ACHN (cell line): Measurements from ENCODE around the gene ARID1B.

Source experiments
- DNase-seq: peaks from one replicate; pipeline ENCODE4 v3.0.0-alpha.2; 2015
- in situ Hi-C: cut with HindIII; loops from 2 replicates; pipeline ENCODE4 v1.10.0; 2017; ENCODE audit warnings: low sequenced_read_pairs, low pct_ligation_motif_present, low pct_unique_long_range_greater_than_20kb

The ARID1B gene

GRCh38 chr6:156909212-156910010 is 132.2 kb downstream of the ARID1B start:
- no peak for DNase-seq
- in situ Hi-C loops = no loop called here

- in situ Hi-C loops = no loop called here
- no peak for DNase-seq
Measured at GRCh38 chr6:156910011-156910334, 132.8 kb downstream of the ARID1B start.

DNA sequence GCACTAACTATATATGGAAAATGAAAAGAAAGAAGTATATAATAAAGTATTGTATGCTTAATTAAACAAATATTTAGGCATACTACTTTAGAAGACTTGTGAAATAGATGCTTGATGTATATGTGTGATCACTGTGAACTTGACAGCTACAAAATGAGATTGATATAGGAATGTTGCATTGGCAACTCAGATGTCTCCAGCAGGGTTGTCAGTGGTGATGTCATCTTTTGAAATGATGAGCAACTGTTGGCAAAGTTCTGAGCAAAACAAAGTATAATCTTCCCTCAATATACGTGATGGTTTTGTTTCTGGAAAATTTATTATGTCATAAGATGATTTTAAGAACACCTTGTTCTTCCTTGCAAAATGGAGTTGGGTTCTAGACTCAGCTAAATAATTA is 133.8 kb downstream of the ARID1B start:
- in situ Hi-C loops = no loop called here

GRCh38 chr6:156911581-156911980 is 134.4 kb downstream of the ARID1B start:
- in situ Hi-C loops = no loop called here
- no peak for DNase-seq

More for the DNA sequence above, 133.8 kb downstream of the ARID1B start:
- no peak for DNase-seq

GRCh38 chr6:156912431-156912830 is 135.3 kb downstream of the ARID1B start:
- DNase-seq = no peak
- in situ Hi-C loops = no loop called here

DNA sequence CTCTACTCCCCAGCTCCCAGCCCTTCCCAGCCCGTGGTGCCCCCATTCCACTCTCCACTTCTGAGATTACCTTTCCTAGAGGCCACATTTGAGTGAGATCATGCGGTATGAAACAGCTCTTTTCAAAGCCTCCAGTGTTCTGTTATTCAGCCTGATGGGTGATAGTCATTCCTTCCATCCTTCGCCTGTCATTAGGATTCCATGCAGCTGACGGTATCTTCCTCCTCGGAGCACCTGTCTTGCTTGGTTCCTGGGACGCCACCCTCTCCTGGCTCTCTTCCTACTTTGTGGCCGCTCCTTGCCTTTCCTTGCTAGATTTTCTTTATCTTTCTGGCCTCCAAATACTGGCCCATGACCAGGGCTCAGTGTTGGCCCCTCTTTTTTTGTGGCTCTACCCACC is 137.0 kb downstream of the ARID1B start:
- in situ Hi-C loops = no loop called here
- DNase-seq = no peak

DNA sequence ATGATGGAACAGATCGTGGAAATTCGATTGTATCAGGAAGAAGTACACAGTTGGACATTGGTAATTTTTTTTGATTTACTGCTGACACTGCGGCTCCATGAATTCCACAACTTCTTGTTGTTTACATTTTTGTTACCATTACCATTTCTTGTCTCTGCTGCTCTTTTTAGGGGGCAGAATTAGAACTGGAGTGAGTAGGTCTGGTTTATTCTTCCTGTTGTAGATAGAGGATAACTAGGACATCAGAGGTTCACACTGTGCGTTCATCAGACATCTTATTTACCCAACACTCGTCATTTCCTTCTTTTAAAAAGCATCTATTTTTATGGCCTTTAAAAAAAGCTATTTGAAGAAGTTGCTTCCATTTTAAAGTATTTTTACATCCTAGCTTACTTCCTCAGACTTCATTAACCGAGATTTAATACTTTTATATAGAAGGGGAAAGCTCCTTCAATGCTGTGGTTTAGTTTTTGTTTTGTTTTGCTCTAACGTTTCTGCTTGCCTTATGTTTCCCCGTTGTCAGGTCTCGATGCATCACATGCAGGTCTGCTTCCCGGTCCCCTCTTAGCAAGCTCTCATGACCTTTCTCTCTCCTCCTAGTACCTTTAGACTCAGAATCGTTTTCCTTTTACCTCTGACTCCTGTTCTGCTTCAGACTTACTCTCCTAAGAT is 139.1 kb downstream of the ARID1B start:
- in situ Hi-C loops = no loop called here
- DNase-seq = no peak

DNA sequence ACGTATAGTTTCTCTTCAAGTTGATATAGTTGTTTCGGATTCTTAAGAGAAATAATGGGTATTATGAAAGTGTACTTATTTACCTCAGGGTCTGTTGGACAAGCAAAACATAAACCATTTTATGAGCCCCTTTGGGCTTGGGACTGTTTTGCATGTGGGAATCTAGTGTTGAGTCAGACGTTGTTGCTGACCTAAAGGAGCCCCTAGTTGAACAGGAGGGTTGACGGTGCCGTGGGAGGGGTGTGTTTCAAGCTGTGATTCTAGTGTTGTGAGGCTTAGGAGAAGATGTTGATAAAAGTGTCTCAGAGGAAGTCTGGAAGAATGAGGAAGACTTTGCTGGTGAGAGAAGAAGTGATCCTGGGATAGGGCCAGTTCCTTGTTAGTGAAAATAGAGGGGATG is 140.0 kb downstream of the ARID1B start:
- no peak for DNase-seq
- in situ Hi-C loops = no loop called here

GRCh38 chr6:156918647-156919046 is 141.5 kb downstream of the ARID1B start:
- no peak for DNase-seq

GRCh38 chr6:156919370-156919769 is 142.2 kb downstream of the ARID1B start:
- no peak for DNase-seq
- in situ Hi-C loops = no loop called here

More at GRCh38 chr6:156918647-156919046, 141.5 kb downstream of the ARID1B start:
- in situ Hi-C loops = no loop called here

DNA sequence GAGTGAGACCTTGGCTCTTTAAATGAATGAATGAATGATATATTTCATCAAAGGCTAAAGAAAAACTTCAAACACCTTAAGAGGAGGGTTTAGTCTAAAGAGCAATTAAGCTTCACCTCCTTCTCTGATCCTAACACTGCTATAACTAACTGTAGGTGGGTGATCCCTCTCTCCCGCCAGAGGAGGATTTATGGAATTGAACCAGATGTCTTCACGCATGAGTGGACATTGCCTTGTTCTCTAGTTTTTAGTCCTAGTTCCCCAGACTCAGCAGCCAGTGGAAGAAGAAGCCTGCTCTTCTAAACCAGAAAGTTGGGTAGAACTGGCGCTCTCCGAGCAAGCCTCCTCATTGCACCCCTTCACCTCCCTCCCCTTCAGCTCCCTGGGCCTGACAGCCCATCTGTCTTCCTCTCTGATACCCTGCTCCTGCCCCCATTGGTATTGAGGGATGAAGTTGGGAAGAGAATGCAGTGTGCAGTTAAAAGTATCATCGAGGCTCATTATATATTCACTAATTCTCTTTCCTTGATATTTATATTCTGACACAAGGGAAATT is 142.7 kb downstream of the ARID1B start:
- in situ Hi-C loops = no loop called here

GRCh38 chr6:156924246-156924645 is 147.1 kb downstream of the ARID1B start:
- DNase-seq = no peak
- in situ Hi-C loops = no loop called here

More for the DNA sequence above, 142.7 kb downstream of the ARID1B start:
- no peak for DNase-seq

GRCh38 chr6:156925026-156925425 is 147.8 kb downstream of the ARID1B start:
- in situ Hi-C loops = no loop called here

GRCh38 chr6:156925718-156926607 is 148.8 kb downstream of the ARID1B start:
- in situ Hi-C loops = no loop called here
- DNase-seq = no peak

More at GRCh38 chr6:156925026-156925425, 147.8 kb downstream of the ARID1B start:
- DNase-seq = no peak

GRCh38 chr6:156928126-156928525 is 150.9 kb downstream of the ARID1B start:
- in situ Hi-C loops = no loop called here
- DNase-seq = no peak

- no peak for DNase-seq
- in situ Hi-C loops = no loop called here
Measured at GRCh38 chr6:156928972-156929371, 151.8 kb downstream of the ARID1B start.

GRCh38 chr6:156931283-156931682 is 154.1 kb downstream of the ARID1B start:
- in situ Hi-C loops = no loop called here
- no peak for DNase-seq

DNA sequence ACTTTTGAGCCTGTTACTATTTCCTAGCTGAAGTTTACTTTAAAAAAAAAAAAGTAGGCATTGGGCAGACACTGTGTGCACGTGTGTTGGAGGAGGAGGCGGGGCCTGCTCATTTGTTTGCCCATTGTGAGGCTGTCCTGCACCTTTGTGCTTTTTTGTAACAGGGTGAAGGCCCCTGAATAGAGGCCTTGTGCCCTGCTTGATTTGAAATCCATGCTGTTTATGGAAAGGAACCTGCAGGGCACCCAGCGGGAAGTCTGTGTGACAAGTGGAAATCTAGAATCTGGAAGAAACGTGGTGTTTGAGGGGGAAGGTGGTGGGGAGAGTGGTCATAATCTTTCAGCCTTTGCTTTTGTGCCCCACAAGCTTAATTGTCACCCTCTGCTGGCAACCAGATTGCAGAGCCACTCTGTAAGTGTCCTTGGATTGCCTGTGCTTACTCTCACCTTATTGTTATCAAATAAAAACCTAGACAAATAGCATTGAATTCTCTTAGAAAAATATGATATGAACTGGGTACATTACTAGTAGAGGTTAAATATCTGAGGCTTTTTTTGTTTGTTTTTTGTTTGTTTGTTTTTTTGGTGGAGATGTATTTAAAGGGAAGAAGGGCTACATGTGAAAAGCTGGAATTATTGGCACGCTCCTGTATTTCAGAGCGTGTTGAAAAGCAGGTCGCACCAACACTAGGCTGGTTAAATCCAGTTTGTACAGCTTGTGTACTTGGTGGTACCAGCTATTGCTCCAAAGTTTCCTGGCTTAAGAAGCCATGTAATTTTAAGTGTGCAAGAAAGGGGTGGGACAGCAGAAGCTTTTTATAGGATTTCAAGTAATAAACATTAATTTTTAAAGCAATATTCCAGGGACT is 156.3 kb downstream of the ARID1B start:
- DNase-seq = no peak
- in situ Hi-C loops = no loop called here
